Panc1 (cell line): Measurements from ENCODE around the gene CALHM3. TPM values are rescaled to one million over a fixed set of nuclear protein-coding genes. Genes with fewer than 3 reads are reported as not detected.

Experiments used
- ATAC-seq: fragments of 200-7000 bp; cut with Tn5 transposase; 2 replicates; pipeline ENCODE4 v1.9.1; 2020; ENCODE audit warnings: mild to moderate bottlenecking, moderate library complexity
- BruUV-seq: library from RNA; stranded (reverse); fragments of 400-500 nt; replicated peaks from 2 replicates; lab custom pipeline; 2021; lab: Mats Ljungman, UMichigan
- CTCF ChIA-PET: fragments of 300-600 bp; sonication (Branson Sonifier 250); formaldehyde crosslinking; loops from one replicate; lab custom pipeline; 2022; ENCODE audit warnings: antibody characterized with exemption; lab: Charles Lee
- POLR2A ChIA-PET: fragments of 300-600 bp; sonication (Branson Sonifier 250); formaldehyde crosslinking; loops from one replicate; lab custom pipeline; 2022; ENCODE audit warnings: antibody characterized with exemption; lab: Charles Lee
- DNase-seq: peaks from one replicate; pipeline ENCODE4 v3.0.0-alpha.2; 2010; ENCODE audit warnings: low read depth, low spot score
- H3K27ac ChIP-seq: 2 replicates; pipeline ENCODE4 v1.5.1; 2011; ENCODE audit warnings: mild to moderate bottlenecking, low read length, inconsistent platforms
- H3K27me3 ChIP-seq: fragments of 200-500 bp; sonication (Bioruptor generic); 2 replicates; pipeline ENCODE4 v1.6.0; 2014; ENCODE audit warnings: low read length, inconsistent platforms; ENCODE audit not compliant: control insufficient read depth, insufficient read depth
- H3K36me3 ChIP-seq: fragments of 200-500 bp; sonication (Bioruptor generic); 2 replicates; pipeline ENCODE4 v1.5.1; 2014; ENCODE audit warnings: inconsistent platforms, mild to moderate bottlenecking, low read length, moderate library complexity; ENCODE audit not compliant: control insufficient read depth, insufficient read depth
- H3K4me1 ChIP-seq: 2 replicates; pipeline ENCODE4 v1.5.1; 2011; ENCODE audit warnings: inconsistent platforms, mild to moderate bottlenecking, low read length, moderate library complexity; ENCODE audit not compliant: control insufficient read depth, insufficient read depth
- H3K4me3 ChIP-seq, 2 experiments: 2 replicates each; pipeline ENCODE4 v1.5.1; 2011 to 2012; ENCODE audit warnings: low read depth in 2 of 2, low read length in 2 of 2, mild to moderate bottlenecking in 2 of 2, inconsistent platforms in 1 of 2, moderate library complexity in 1 of 2
- H3K9me3 ChIP-seq: fragments of 200-500 bp; sonication (Bioruptor generic); 2 replicates; pipeline ENCODE4 v1.5.1; 2014; ENCODE audit warnings: low read depth, mild to moderate bottlenecking, inconsistent platforms, low read length, moderate library complexity; ENCODE audit not compliant: control insufficient read depth, insufficient read depth
- CTCF ChIP-seq: fragments of 450-650 bp; IDR thresholded peaks from 2 replicates; pipeline ENCODE4 v1.5.1; 2017; ENCODE audit warnings: mild to moderate bottlenecking
- POLR2AphosphoS5 ChIP-seq: IDR thresholded peaks from 2 replicates; pipeline ENCODE4 v1.6.1; 2012; ENCODE audit warnings: mild to moderate bottlenecking, low read depth, low read length, moderate library complexity
- REST ChIP-seq, 2 experiments: IDR thresholded peaks; 2 replicates each; pipeline ENCODE4 v1.6.1; 2011 to 2012; ENCODE audit warnings: low read depth in 2 of 2, control low read depth in 1 of 2, low read length in 1 of 2, mild to moderate bottlenecking in 1 of 2, moderate library complexity in 1 of 2; ENCODE audit not compliant: insufficient read depth in 1 of 2
- SIN3A ChIP-seq: IDR thresholded peaks from 2 replicates; pipeline ENCODE4 v1.6.1; 2012; ENCODE audit warnings: low read depth, mild to moderate bottlenecking, low read length, moderate library complexity, borderline replicate concordance; ENCODE audit not compliant: insufficient read depth
- TCF7L2 ChIP-seq: IDR thresholded peaks from 2 replicates; pipeline ENCODE4 v1.6.1; 2011; ENCODE audit warnings: mild to moderate bottlenecking, low read depth, low read length, inconsistent platforms
- in situ Hi-C: cut with HindIII; loops from 2 replicates; pipeline ENCODE4 v1.10.0; 2016; ENCODE audit warnings: low sequenced_read_pairs, low pct_unique_long_range_greater_than_20kb
- intact Hi-C: fragments of 100-400 bp; cut with micrococcal nuclease; formaldehyde crosslinking; loops from one replicate; pipeline ENCODE4 v1.10.0; 2022; ENCODE audit not compliant: unreplicated experiment
- total RNA-seq: library from RNA; stranded (reverse); gene quantifications from one replicate; pipeline ENCODE4 v1.2.1, GENCODE V29; 2021; ENCODE audit not compliant: unreplicated experiment

CALHM3 gene
- total RNA-seq, 1 experiment from 2014 or later, result not detected

GRCh38 chr10:103429647-103430046 lies 49.4 kb downstream of the CALHM3 start:
- in situ Hi-C loops (no loop called here), intact Hi-C loops (no loop called here)
- BruUV-seq, result no TSS peak
- H3K27me3 ChIP-seq, result no peaks in the 10 kb centered on the region
- no peak overlapping the region for H3K4me3 ChIP-seq
- H3K4me1 ChIP-seq, result no peaks in the 10 kb centered on the region
- TF ChIP-seq TCF7L2 (no peak), CTCF (no peak), REST (IDR thresholded peaks at IDR 0.05; ENCODE audit: insufficient read depth in 1 of 2, low read depth in 2 of 2, low read length in 1 of 2) (no peak), SIN3A (no peak), POLR2AphosphoS5 (no peak)
- no peaks in the 10 kb centered on the region for H3K9me3 ChIP-seq
- no peak overlapping the region for H3K27ac ChIP-seq
- no peak for ATAC-seq
- CTCF ChIA-PET, result no interaction called here
- POLR2A ChIA-PET, result no interaction called here
- no peak for DNase-seq
- peaks cover 51% of the 10 kb centered on the region for H3K36me3 ChIP-seq

- in situ Hi-C loops, result no loop called here
- Histone ChIP-seq H3K4me3 (no peak overlapping the region), H3K27me3 (no peaks in the 10 kb centered on the region), H3K36me3 (peaks cover 54% of the 10 kb centered on the region), H3K4me1 (no peaks in the 10 kb centered on the region), H3K9me3 (no peaks in the 10 kb centered on the region), H3K27ac (no peak overlapping the region)
- no TSS peak for BruUV-seq
- TF ChIP-seq TCF7L2 (no peak), CTCF (no peak), REST (IDR thresholded peaks at IDR 0.05; ENCODE audit: insufficient read depth in 1 of 2, low read depth in 2 of 2, low read length in 1 of 2) (no peak), POLR2AphosphoS5 (no peak), SIN3A (no peak)
- DNase-seq, result no peak
- ChIA-PET CTCF (no interaction called here), POLR2A (interaction anchor here (0.5 kb wide), 1 partner anchor 22 kb away, joined by 3 read pairs; no protein-coding TSS in a partner anchor)
- no peak for ATAC-seq
- intact Hi-C loops, result no loop called here
Observed at GRCh38 chr10:103428989-103429643, 49.9 kb downstream of the CALHM3 start.
